HepG2 (cell line): Measurements from ENCODE around the gene PROX2. TPM values are rescaled to one million over a fixed set of nuclear protein-coding genes. Genes with fewer than 3 reads are reported as not detected.

ENCODE experiments used
- ARHGAP35 ChIP-seq: sonication (generic); formaldehyde crosslinking; IDR thresholded peaks from 2 replicates; pipeline ENCODE4 v1.9.0; 2022; ENCODE audit warnings: mild to moderate bottlenecking, inconsistent platforms, moderate library complexity, missing genetic modification reagents, borderline replicate concordance
- ATF3 ChIP-seq: sonication (generic); formaldehyde crosslinking; IDR thresholded peaks from 2 replicates; pipeline ENCODE4 v1.4.0; 2020; ENCODE audit warnings: missing genetic modification reagents
- JARID2 ChIP-seq: sonication (generic); formaldehyde crosslinking; IDR thresholded peaks from 2 replicates; pipeline ENCODE4 v1.8.1; 2023; ENCODE audit warnings: missing genetic modification reagents, inconsistent platforms; ENCODE audit not compliant: insufficient replicate concordance
- JUND ChIP-seq: sonication (generic); formaldehyde crosslinking; IDR thresholded peaks from 2 replicates; pipeline ENCODE4 v1.8.0; 2022; ENCODE audit warnings: mild to moderate bottlenecking, missing genetic modification reagents
- NFE2L1 ChIP-seq: sonication (generic); formaldehyde crosslinking; IDR thresholded peaks from 2 replicates; pipeline ENCODE4 v1.4.0; 2020; ENCODE audit warnings: missing genetic modification reagents, mild to moderate bottlenecking, borderline replicate concordance
- NFRKB ChIP-seq: fragments of 450-650 bp; IDR thresholded peaks from 2 replicates; pipeline ENCODE4 v1.6.1; 2017
- NFYB ChIP-seq: sonication (generic); formaldehyde crosslinking; IDR thresholded peaks from 2 replicates; pipeline ENCODE4 v1.4.0; 2020; ENCODE audit warnings: missing genetic modification reagents
- REPIN1 ChIP-seq: sonication (generic); formaldehyde crosslinking; IDR thresholded peaks from 2 replicates; pipeline ENCODE4 v1.8.0; 2022; ENCODE audit warnings: missing genetic modification reagents, low read depth, mild to moderate bottlenecking, borderline replicate concordance
- ZBTB14 ChIP-seq: sonication (generic); formaldehyde crosslinking; IDR thresholded peaks from 2 replicates; pipeline ENCODE4 v1.4.0; 2020; ENCODE audit warnings: missing genetic modification reagents
- ZBTB40 ChIP-seq, 2 experiments: fragments of 450-650 bp in 1 of 2; sonication (generic) in 1 of 2; formaldehyde crosslinking in 1 of 2; IDR thresholded peaks; 2 replicates each; pipeline versions ENCODE4 v1.6.1 to v1.8.0; 2016 to 2022; ENCODE audit warnings: antibody characterized with exemption in 1 of 2, mild to moderate bottlenecking in 1 of 2, missing genetic modification reagents in 1 of 2
- ZNF275 ChIP-seq: sonication (generic); formaldehyde crosslinking; IDR thresholded peaks from 2 replicates; pipeline ENCODE4 v1.8.0; 2022; ENCODE audit warnings: missing genetic modification reagents, mild to moderate bottlenecking, inconsistent platforms, borderline replicate concordance
- ZNF282 ChIP-seq: fragments of 450-650 bp; IDR thresholded peaks from 2 replicates; pipeline ENCODE4 v1.6.1; 2018; ENCODE audit not compliant: partially characterized antibody
- ZNF292 ChIP-seq: sonication (generic); formaldehyde crosslinking; IDR thresholded peaks from 2 replicates; pipeline ENCODE4 v1.8.1; 2022; ENCODE audit warnings: mild to moderate bottlenecking, low read depth, missing genetic modification reagents, borderline replicate concordance
- ZNF556 ChIP-seq: sonication (generic); formaldehyde crosslinking; IDR thresholded peaks from 2 replicates; pipeline ENCODE4 v1.4.0; 2020; ENCODE audit warnings: mild to moderate bottlenecking, missing genetic modification reagents, borderline replicate concordance
- ZNF563 ChIP-seq: sonication (generic); formaldehyde crosslinking; IDR thresholded peaks from 2 replicates; pipeline ENCODE4 v1.8.0; 2022; ENCODE audit warnings: mild to moderate bottlenecking, moderate library complexity, missing genetic modification reagents
- ZSCAN21 ChIP-seq: sonication (generic); formaldehyde crosslinking; IDR thresholded peaks from 2 replicates; pipeline ENCODE4 v1.8.0; 2022; ENCODE audit warnings: mild to moderate bottlenecking, missing genetic modification reagents, moderate library complexity, borderline replicate concordance
- polyA plus RNA-seq, 8 experiments: library from polyadenylated mRNA; depleted of rRNA in 3 of 8; stranded (reverse) in 7 of 8; unstranded in 1 of 8; fragments of >200 nt; fragmentation: Illumina TruSeq in 4 of 8; extraction: Trizol in 4 of 8; gene quantifications; 2 replicates each; pipeline versions ENCODE4 v1.2.1 to v1.2.3, GENCODE V29; 2011 to 2016; ENCODE audit warnings: low read depth in 4 of 8, missing spikeins in 1 of 8, mixed read lengths in 1 of 8; ENCODE audit not compliant: insufficient read depth in 1 of 8
- total RNA-seq, 5 experiments: library from RNA; depleted of rRNA; stranded (reverse); fragments of >200 nt; fragmentation: Illumina TruSeq; extraction: Trizol; gene quantifications; 2 replicates each; pipeline ENCODE4 v1.2.3, GENCODE V29; 2016; ENCODE audit warnings: low read depth in 1 of 5

Gene PROX2
- total and polyA plus RNA-seq, 2 of the 13 experiments (the other 11 are each of a cell fraction or from before 2014, with no cell fraction given), result not detected

- TF ChIP-seq ZBTB40 (IDR thresholded peaks at IDR 0.05) (peak; percentile 86), ZBTB40 (CRISPR knock-in tag; IDR thresholded peaks at IDR 0.05) (no peak; the same call in none of the 2 replicates), ZNF292 (CRISPR knock-in tag) (peak; percentile 64; the same call in 1 of the 2 replicates), ZSCAN21 (peak; percentile 85), ARHGAP35 (0 out of 2 replicates have a peak, but pooled peaks have one; percentile 36), NFE2L1 (CRISPR knock-in tag) (no peak), JUND (CRISPR knock-in tag) (0 out of 2 replicates have a peak, but pooled peaks have one; percentile 43), ZNF563 (CRISPR knock-in tag) (peak; percentile 93), REPIN1 (CRISPR knock-in tag) (no peak; the same call in 1 of the 2 replicates), NFYB (CRISPR knock-in tag) (0 out of 2 replicates have a peak, but pooled peaks have one; percentile 16), ATF3 (CRISPR knock-in tag) (0 out of 2 replicates have a peak, but pooled peaks have one; percentile 18), ZNF556 (CRISPR knock-in tag) (peak; percentile 43; the same call in 1 of the 2 replicates), ZNF282 (no peak), ZNF275 (CRISPR knock-in tag) (no peak), NFRKB (no peak), JARID2 (CRISPR knock-in tag) (peak; percentile 43), ZBTB14 (CRISPR knock-in tag) (no peak)
Observed at GRCh38 chr14:74881431-74882102, 5.6 kb upstream of the PROX2 start, which contains the start of gene DLST (continued).
